AG04449 (cell line): Measurements from ENCODE around the gene TSPAN1.
A peak's percentile ranks its signal among the peaks of the same experiment; 100 is the strongest.

Source experiments
- CTCF ChIA-PET: fragments of 350-600 bp; formaldehyde crosslinking; extraction: SDS; loops from one replicate; lab custom pipeline; 2021; ENCODE audit warnings: antibody characterized with exemption; lab: Yijun Ruan, JAX
- POLR2A ChIA-PET: fragments of 400-600, 350-600 bp; formaldehyde crosslinking; extraction: SDS; loops from one replicate; lab custom pipeline; 2020; ENCODE audit warnings: antibody characterized with exemption, inconsistent platforms; lab: Yijun Ruan, JAX
- DNase-seq: peaks from one replicate; pipeline ENCODE4 v3.0.0-alpha.2; 2010; ENCODE audit warnings: low read depth, low spot score
- H3K4me3 ChIP-seq: 2 replicates; pipeline ENCODE4 v1.5.1; 2011; ENCODE audit warnings: low read depth, mild to moderate bottlenecking, control low read depth, low read length
- CTCF ChIP-seq: IDR thresholded peaks from one replicate; pipeline ENCODE4 v1.5.1; 2011; ENCODE audit warnings: mild to moderate bottlenecking, moderate library complexity, low read length, control low read depth, inconsistent platforms; ENCODE audit not compliant: insufficient read depth; ENCODE audit errors: missing control alignments

The TSPAN1 gene

GRCh38 chr1:46166521-46167462, 8.1 kb upstream of the TSPAN1 start:
- no peak for DNase-seq
- ChIA-PET CTCF (interaction anchor here (1.3 to 25.6 kb wide), 5 partner anchors 10 to 134 kb away, joined by 3 to 631 read pairs (median 5); partner anchors contain the start of gene P3R3URF), POLR2A (interaction anchor here (1.0 kb wide), 1 partner anchor 34 kb away, joined by 5 read pairs; the partner anchor contains the start of gene PIK3R3)
- TF ChIP-seq CTCF, result no peak
- H3K4me3 ChIP-seq, result peak overlapping the region; percentile 50

- DNase-seq, result no peak
- no peak overlapping the region for H3K4me3 ChIP-seq
- POLR2A ChIA-PET, result no interaction called here
- TF ChIP-seq CTCF, result no peak
- CTCF ChIA-PET, result interaction anchor here (0.8 to 25.6 kb wide), 4 partner anchors 13 to 135 kb away, joined by 3 to 631 read pairs (median 26); no protein-coding TSS in a partner anchor
Measured at GRCh38 chr1:46168477-46168876, 6.4 kb upstream of the TSPAN1 start.

GRCh38 chr1:46169811-46170454, 5.0 kb upstream of the TSPAN1 start:
- POLR2A ChIA-PET, result interaction anchor here (1.0 kb wide), 1 partner anchor 38 kb away, joined by 5 read pairs; the partner anchor contains the start of gene PIK3R3

GRCh38 chr1:46171351-46171750, 3.5 kb upstream of the TSPAN1 start:
- no peak overlapping the region for H3K4me3 ChIP-seq
- no peak for TF ChIP-seq CTCF
- POLR2A ChIA-PET, result no interaction called here
- CTCF ChIA-PET, result interaction anchor here (0.7 to 25.6 kb wide), 3 partner anchors 10 to 210 kb away, joined by 5 to 631 read pairs (median 48); no protein-coding TSS in a partner anchor
- no peak for DNase-seq

More at GRCh38 chr1:46169811-46170454, 5.0 kb upstream of the TSPAN1 start:
- DNase-seq, result no peak
- TF ChIP-seq CTCF, result no peak
- H3K4me3 ChIP-seq, result no peak overlapping the region
- CTCF ChIA-PET, result interaction anchor here (8.3 to 25.6 kb wide), 2 partner anchors 12 to 137 kb away, joined by 48 to 631 read pairs; no protein-coding TSS in a partner anchor

- TF ChIP-seq CTCF, result no peak
- no peak overlapping the region for H3K4me3 ChIP-seq
- DNase-seq, result no peak
- CTCF ChIA-PET, result interaction anchor here (0.7 to 25.6 kb wide), 4 partner anchors 10 to 211 kb away, joined by 5 to 631 read pairs (median 28); no protein-coding TSS in a partner anchor
- POLR2A ChIA-PET, result no interaction called here
Measured at GRCh38 chr1:46171871-46172270, 3.0 kb upstream of the TSPAN1 start.
